Upper lobe of left lung (tissue), 6 donors: ENCODE measurements around the gene UNC119. TPM values are rescaled to one million over a fixed set of nuclear protein-coding genes. Genes with fewer than 3 reads are reported as not detected.
A peak's percentile ranks its signal among the peaks of the same experiment; 100 is the strongest.

Experiments used
- ATAC-seq, 2 donors: fragments of 200-7000 bp; cut with Tn5 transposase; one replicate each; pipeline ENCODE4 v1.9.1; 2022; ENCODE audit warnings: mild to moderate bottlenecking in 2 of 2, moderate library complexity in 2 of 2; ENCODE audit not compliant: low FRiP score in 2 of 2
- DNase-seq, 2 donors: peaks; one replicate each; pipeline ENCODE4 v3.0.0-alpha.2; 2019 to 2020
- H3K27ac ChIP-seq, 4 donors: fragments of 200-600 bp; sonication (generic); one replicate each; pipeline ENCODE4 v1.5.1; 2016 to 2019
- H3K27me3 ChIP-seq, 4 donors: fragments of 200-600 bp; sonication (generic); one replicate each; pipeline ENCODE4 v1.5.1; 2017 to 2019
- H3K36me3 ChIP-seq, 4 donors: fragments of 200-600 bp; sonication (generic); one replicate each; pipeline ENCODE4 v1.5.1; 2016 to 2019
- H3K4me1 ChIP-seq, 4 donors: fragments of 200-600 bp; sonication (generic); one replicate each; pipeline ENCODE4 v1.5.1; 2018 to 2019
- H3K4me3 ChIP-seq, 4 donors: fragments of 200-600 bp; sonication (generic); one replicate each; pipeline ENCODE4 v1.5.1; 2017 to 2019; ENCODE audit warnings: mild to moderate bottlenecking in 2 of 4, moderate library complexity in 1 of 4
- H3K9me3 ChIP-seq, 4 donors: fragments of 200-600 bp; sonication (generic); one replicate each; pipeline ENCODE4 v1.5.1; 2018 to 2019
- CTCF ChIP-seq, 6 experiments: fragments of 450-650 bp in 4 of 6; fragments of 200-600 bp in 2 of 6; sonication (generic) in 2 of 6; IDR thresholded peaks; one replicate each; pipeline ENCODE4 v1.5.1; 2016 to 2019; ENCODE audit warnings: antibody characterized with exemption in 6 of 6
- EP300 ChIP-seq, 4 donors: sonication (generic); formaldehyde crosslinking; IDR thresholded peaks; one replicate each; pipeline ENCODE4 v1.5.1; 2017; ENCODE audit warnings: antibody characterized with exemption in 4 of 4, control low read depth in 2 of 4
- POLR2A ChIP-seq, 4 donors: fragments of 450-650 bp; IDR thresholded peaks; one replicate each; pipeline ENCODE4 v1.5.1; 2016 to 2017; ENCODE audit warnings: antibody characterized with exemption in 4 of 4, mild to moderate bottlenecking in 2 of 4
- POLR2AphosphoS5 ChIP-seq, 2 donors: sonication (generic); formaldehyde crosslinking; IDR thresholded peaks; one replicate each; pipeline ENCODE4 v1.5.1; 2017; ENCODE audit warnings: antibody characterized with exemption in 2 of 2
- WGBS, 2 donors: methylation state at CpG; one replicate each; pipeline ENCODE4 v1.1.5; 2017 to 2018; 5-methylcytosine and 5-hydroxymethylcytosine counted together
- total RNA-seq, 6 donors: library from RNA; depleted of rRNA in 4 of 6; stranded (reverse); fragments of >200 nt in 4 of 6; gene quantifications; one replicate each; pipeline versions ENCODE4 v1.1.0 to v1.2.1, GENCODE V29; 2016 to 2021
- donor health status: DM: no; HTN: no; CAD: no; lungs with moderate emphysema.
- donor health status: DM: no; HTN: yes; CAD: no; lungs with severe emphysema.

UNC119 gene
- total RNA-seq, 6 donors from 2014 or later: 17.0 to 43.0 (median 25.6) TPM

GRCh38 chr17:28597606-28598383, 45.4 kb upstream of the UNC119 start:
- Histone ChIP-seq H3K36me3 (no peaks in the 10 kb centered on the region), H3K4me1 (peaks cover 17 to 21% (median 17%) of the 10 kb centered on the region in 4 donors), H3K9me3 (no peaks in the 10 kb centered on the region), H3K27me3 (no peaks in the 10 kb centered on the region), H3K4me3 (peak overlapping the region in 3 of 4 donors; percentile 55 to 62 (median 60)), H3K27ac (peak overlapping the region in 2 of 4 donors; percentile 95 to 96)
- DNase-seq (no peak), ATAC-seq (no peak)
- TF ChIP-seq POLR2A (IDR thresholded peaks at IDR 0.05) (no peak), EP300 (IDR thresholded peaks at IDR 0.05) (no peak), CTCF (IDR thresholded peaks at IDR 0.05) (no peak), POLR2AphosphoS5 (IDR thresholded peaks at IDR 0.05) (no peak)
- 28 to 34% methylated on average over 5 of the region's 5 CpGs for WGBS, 2 donors

- no peaks in the 10 kb centered on the region for H3K9me3 ChIP-seq
- no peak overlapping the region for H3K27ac ChIP-seq
- TF ChIP-seq POLR2AphosphoS5 (IDR thresholded peaks at IDR 0.05): no peak
- no peak for TF ChIP-seq POLR2A (IDR thresholded peaks at IDR 0.05)
- no peak for TF ChIP-seq EP300 (IDR thresholded peaks at IDR 0.05)
- TF ChIP-seq CTCF (IDR thresholded peaks at IDR 0.05): no peak
- H3K4me3 ChIP-seq: no peak overlapping the region
- no peak for DNase-seq
- H3K4me1 ChIP-seq: no peaks in the 10 kb centered on the region
- no peak for ATAC-seq
- 87 to 89% methylated on average over 4 of the region's 4 CpGs for WGBS, 2 donors
- no peaks in the 10 kb centered on the region for H3K27me3 ChIP-seq
- peaks cover 0 to 3% (median 0%) of the 10 kb centered on the region in 4 donors for H3K36me3 ChIP-seq
Measured at GRCh38 chr17:28592260-28592659, 39.8 kb upstream of the UNC119 start.

GRCh38 chr17:28585851-28586250, 33.4 kb upstream of the UNC119 start:
- H3K9me3 ChIP-seq: no peaks in the 10 kb centered on the region
- 85 to 88% methylated on average over 3 of the region's 3 CpGs for WGBS, 2 donors
- ATAC-seq: no peak

GRCh38 chr17:28584434-28584833, 32.0 kb upstream of the UNC119 start:
- TF ChIP-seq POLR2AphosphoS5 (IDR thresholded peaks at IDR 0.05) (no peak), POLR2A (IDR thresholded peaks at IDR 0.05) (no peak), CTCF (IDR thresholded peaks at IDR 0.05) (no peak), EP300 (IDR thresholded peaks at IDR 0.05) (no peak)
- Histone ChIP-seq H3K9me3 (no peaks in the 10 kb centered on the region), H3K27ac (no peak overlapping the region), H3K4me3 (no peak overlapping the region), H3K27me3 (no peaks in the 10 kb centered on the region), H3K36me3 (peaks cover 0 to 12% (median 9%) of the 10 kb centered on the region in 4 donors), H3K4me1 (no peaks in the 10 kb centered on the region)
- WGBS, 2 donors: 80 to 100% methylated on average over 1 to 3 of the region's 3 CpGs
- DNase-seq (no peak), ATAC-seq (no peak)

More at GRCh38 chr17:28585851-28586250, 33.4 kb upstream of the UNC119 start:
- no peak for DNase-seq
- peaks cover 0 to 12% (median 9%) of the 10 kb centered on the region in 4 donors for H3K36me3 ChIP-seq
- no peak overlapping the region for H3K4me3 ChIP-seq
- no peaks in the 10 kb centered on the region for H3K4me1 ChIP-seq
- TF ChIP-seq POLR2AphosphoS5 (IDR thresholded peaks at IDR 0.05) (no peak), POLR2A (IDR thresholded peaks at IDR 0.05) (no peak), CTCF (IDR thresholded peaks at IDR 0.05) (no peak), EP300 (IDR thresholded peaks at IDR 0.05) (no peak)
- H3K27me3 ChIP-seq: no peaks in the 10 kb centered on the region
- no peak overlapping the region for H3K27ac ChIP-seq
